ENCODE results near the gene LRCH1. TPM values are rescaled to one million over a fixed set of nuclear protein-coding genes. Genes with fewer than 3 reads are reported as not detected.
A peak's percentile ranks its signal among the peaks of the same experiment; 100 is the strongest.

The LRCH1 gene
- total and polyA plus RNA-seq, 2 of the 13 experiments (the other 11 are each of a cell fraction or from before 2014, with no cell fraction given) = 4.1 to 12.6 TPM

- TF ChIP-seq ZNF142 (CRISPR knock-in tag; IDR thresholded peaks at IDR 0.05) (peak; percentile 78), ELF3 (CRISPR knock-in tag; IDR thresholded peaks at IDR 0.05) (peak; percentile 16; the same call in 1 of the 2 replicates), ZNF317 (CRISPR knock-in tag; IDR thresholded peaks at IDR 0.05) (peak; percentile 38; the same call in 1 of the 2 replicates)
- TF ChIP-seq, protein P1, sequence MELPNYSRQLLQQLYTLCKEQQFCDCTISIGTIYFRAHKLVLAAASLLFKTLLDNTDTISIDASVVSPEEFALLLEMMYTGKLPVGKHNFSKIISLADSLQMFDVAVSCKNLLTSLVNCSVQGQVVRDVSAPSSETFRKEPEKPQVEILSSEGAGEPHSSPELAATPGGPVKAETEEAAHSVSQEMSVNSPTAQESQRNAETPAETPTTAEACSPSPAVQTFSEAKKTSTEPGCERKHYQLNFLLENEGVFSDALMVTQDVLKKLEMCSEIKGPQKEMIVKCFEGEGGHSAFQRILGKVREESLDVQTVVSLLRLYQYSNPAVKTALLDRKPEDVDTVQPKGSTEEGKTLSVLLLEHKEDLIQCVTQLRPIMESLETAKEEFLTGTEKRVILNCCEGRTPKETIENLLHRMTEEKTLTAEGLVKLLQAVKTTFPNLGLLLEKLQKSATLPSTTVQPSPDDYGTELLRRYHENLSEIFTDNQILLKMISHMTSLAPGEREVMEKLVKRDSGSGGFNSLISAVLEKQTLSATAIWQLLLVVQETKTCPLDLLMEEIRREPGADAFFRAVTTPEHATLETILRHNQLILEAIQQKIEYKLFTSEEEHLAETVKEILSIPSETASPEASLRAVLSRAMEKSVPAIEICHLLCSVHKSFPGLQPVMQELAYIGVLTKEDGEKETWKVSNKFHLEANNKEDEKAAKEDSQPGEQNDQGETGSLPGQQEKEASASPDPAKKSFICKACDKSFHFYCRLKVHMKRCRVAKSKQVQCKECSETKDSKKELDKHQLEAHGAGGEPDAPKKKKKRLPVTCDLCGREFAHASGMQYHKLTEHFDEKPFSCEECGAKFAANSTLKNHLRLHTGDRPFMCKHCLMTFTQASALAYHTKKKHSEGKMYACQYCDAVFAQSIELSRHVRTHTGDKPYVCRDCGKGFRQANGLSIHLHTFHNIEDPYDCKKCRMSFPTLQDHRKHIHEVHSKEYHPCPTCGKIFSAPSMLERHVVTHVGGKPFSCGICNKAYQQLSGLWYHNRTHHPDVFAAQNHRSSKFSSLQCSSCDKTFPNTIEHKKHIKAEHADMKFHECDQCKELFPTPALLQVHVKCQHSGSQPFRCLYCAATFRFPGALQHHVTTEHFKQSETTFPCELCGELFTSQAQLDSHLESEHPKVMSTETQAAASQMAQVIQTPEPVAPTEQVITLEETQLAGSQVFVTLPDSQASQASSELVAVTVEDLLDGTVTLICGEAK (IDR thresholded peaks at IDR 0.05) = no peak
- TF ChIP-seq, protein P1 (CRISPR knock-in tag; IDR thresholded peaks at IDR 0.05) = no peak; the same call in none of the 2 replicates
Measured at GRCh38 chr13:46796515-46797474, 243.8 kb downstream of the LRCH1 start, which contains the start of gene ESD (continued).

All from HepG2 (cell line).